ENCODE results near the gene ZNF521.

The ZNF521 gene

GRCh38 chr18:25077038-25077943, 274.7 kb downstream of the ZNF521 start:
- Histone ChIP-seq H3K4me3 (ENCODE audit: low read length) (no peak overlapping the region), H3K9me3 (ENCODE audit: insufficient read depth, low read depth, low read length) (no peaks in the 10 kb centered on the region), H3K9ac (ENCODE audit: low read depth, low read length) (no peak overlapping the region), H3K4me1 (ENCODE audit: insufficient read depth, low read length) (peaks cover 32% of the 10 kb centered on the region), H3K36me3 (ENCODE audit: insufficient read depth, low read depth, low read length) (no peaks in the 10 kb centered on the region), H3K27ac (ENCODE audit: low read length) (no peak overlapping the region), H3K27me3 (ENCODE audit: insufficient read depth, low read length) (no peaks in the 10 kb centered on the region)

DNA sequence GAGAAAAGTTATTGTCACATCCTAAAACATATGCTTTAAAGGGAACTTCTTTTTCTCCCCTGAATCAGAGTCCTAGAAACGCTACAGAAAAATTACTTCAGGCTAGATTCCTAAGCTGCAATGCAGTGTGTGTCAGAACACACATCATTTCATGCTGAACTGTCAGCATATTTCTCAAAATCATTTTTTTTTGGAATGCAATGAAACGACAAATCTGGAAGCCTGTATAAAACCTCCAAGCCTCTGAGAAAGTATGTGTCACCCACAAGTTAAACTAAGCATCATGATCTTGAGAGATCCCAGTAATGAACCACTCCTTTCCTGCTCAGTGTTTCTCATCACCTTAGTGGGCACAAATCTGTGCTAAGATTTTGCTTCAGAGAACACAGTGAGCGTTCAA, 276.2 kb downstream of the ZNF521 start:
- Histone ChIP-seq H3K9ac (ENCODE audit: low read depth, low read length) (no peak overlapping the region), H3K4me1 (ENCODE audit: insufficient read depth, low read length) (peaks cover 32% of the 10 kb centered on the region), H3K27me3 (ENCODE audit: insufficient read depth, low read length) (no peaks in the 10 kb centered on the region), H3K9me3 (ENCODE audit: insufficient read depth, low read depth, low read length) (no peaks in the 10 kb centered on the region), H3K36me3 (ENCODE audit: insufficient read depth, low read depth, low read length) (no peaks in the 10 kb centered on the region), H3K4me3 (ENCODE audit: low read length) (no peak overlapping the region), H3K27ac (ENCODE audit: low read length) (no peak overlapping the region)

GRCh38 chr18:25075331-25075730, 276.6 kb downstream of the ZNF521 start:
- Histone ChIP-seq H3K4me1 (ENCODE audit: insufficient read depth, low read length) (peaks cover 32% of the 10 kb centered on the region), H3K4me3 (ENCODE audit: low read length) (no peak overlapping the region), H3K27ac (ENCODE audit: low read length) (no peak overlapping the region)

GRCh38 chr18:25074925-25075324, 277.0 kb downstream of the ZNF521 start:
- Histone ChIP-seq H3K27me3 (ENCODE audit: insufficient read depth, low read length) (no peaks in the 10 kb centered on the region), H3K27ac (ENCODE audit: low read length) (no peak overlapping the region)

More at GRCh38 chr18:25075331-25075730, 276.6 kb downstream of the ZNF521 start:
- no peaks in the 10 kb centered on the region for H3K9me3 ChIP-seq (ENCODE audit: insufficient read depth, low read depth, low read length)
- H3K9ac ChIP-seq (ENCODE audit: low read depth, low read length): no peak overlapping the region
- no peaks in the 10 kb centered on the region for H3K27me3 ChIP-seq (ENCODE audit: insufficient read depth, low read length)
- H3K36me3 ChIP-seq (ENCODE audit: insufficient read depth, low read depth, low read length): no peaks in the 10 kb centered on the region

DNA sequence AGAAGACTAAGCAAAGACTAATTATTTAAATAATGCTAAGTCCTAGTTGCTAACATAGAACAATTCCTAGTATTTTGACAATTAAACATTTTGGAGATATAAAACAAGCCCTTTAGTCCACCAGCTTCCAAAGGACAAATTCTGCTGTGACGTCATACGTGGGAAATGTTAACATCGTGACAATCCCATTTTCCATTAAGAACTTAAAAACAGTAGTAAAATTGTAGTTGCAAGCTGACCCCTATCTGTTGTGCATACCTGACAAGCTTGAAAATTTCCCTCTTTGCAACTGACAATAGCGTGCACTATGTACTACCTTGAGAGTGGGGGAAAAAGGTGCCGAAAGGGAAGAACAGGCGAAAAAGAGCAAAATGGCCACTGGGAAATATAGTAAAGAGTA, 279.8 kb downstream of the ZNF521 start:
- H3K4me1 ChIP-seq (ENCODE audit: insufficient read depth, low read length): peaks cover 30% of the 10 kb centered on the region
- no peaks in the 10 kb centered on the region for H3K27me3 ChIP-seq (ENCODE audit: insufficient read depth, low read length)
- H3K27ac ChIP-seq (ENCODE audit: low read length): no peak overlapping the region
- H3K9me3 ChIP-seq (ENCODE audit: insufficient read depth, low read depth, low read length): no peaks in the 10 kb centered on the region
- no peak overlapping the region for H3K9ac ChIP-seq (ENCODE audit: low read depth, low read length)
- H3K36me3 ChIP-seq (ENCODE audit: insufficient read depth, low read depth, low read length): no peaks in the 10 kb centered on the region
- no peak overlapping the region for H3K4me3 ChIP-seq (ENCODE audit: low read length)

More at GRCh38 chr18:25074925-25075324, 277.0 kb downstream of the ZNF521 start:
- Histone ChIP-seq H3K36me3 (ENCODE audit: insufficient read depth, low read depth, low read length) (no peaks in the 10 kb centered on the region), H3K9me3 (ENCODE audit: insufficient read depth, low read depth, low read length) (no peaks in the 10 kb centered on the region), H3K9ac (ENCODE audit: low read depth, low read length) (no peak overlapping the region), H3K4me1 (ENCODE audit: insufficient read depth, low read length) (peaks cover 32% of the 10 kb centered on the region), H3K4me3 (ENCODE audit: low read length) (no peak overlapping the region)

GRCh38 chr18:25067275-25068025, 284.5 kb downstream of the ZNF521 start:
- Histone ChIP-seq H3K4me1 (ENCODE audit: insufficient read depth, low read length) (no peaks in the 10 kb centered on the region), H3K27ac (ENCODE audit: low read length) (no peak overlapping the region), H3K9me3 (ENCODE audit: insufficient read depth, low read depth, low read length) (no peaks in the 10 kb centered on the region), H3K4me3 (ENCODE audit: low read length) (no peak overlapping the region), H3K36me3 (ENCODE audit: insufficient read depth, low read depth, low read length) (no peaks in the 10 kb centered on the region), H3K9ac (ENCODE audit: low read depth, low read length) (no peak overlapping the region), H3K27me3 (ENCODE audit: insufficient read depth, low read length) (no peaks in the 10 kb centered on the region)

DNA sequence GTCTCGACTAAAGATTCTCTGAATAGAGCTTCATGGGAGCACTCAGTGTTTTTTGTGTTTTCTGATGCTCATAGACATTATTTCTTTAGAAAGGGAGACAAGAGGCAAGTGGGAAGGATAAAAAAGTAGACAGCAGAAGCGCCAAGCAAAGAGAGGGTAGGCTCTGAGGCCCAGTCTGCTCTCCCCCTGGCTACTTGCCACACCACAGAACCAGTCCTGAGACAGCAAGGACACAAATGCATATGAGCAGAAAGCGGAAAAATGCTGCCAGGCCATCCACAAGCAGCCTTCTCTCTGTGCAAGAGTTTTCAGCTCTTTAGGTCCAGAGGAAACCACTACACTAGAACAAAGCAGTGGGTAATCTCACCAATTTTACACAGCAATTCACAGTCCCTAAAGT, 285.4 kb downstream of the ZNF521 start:
- no peak overlapping the region for H3K9ac ChIP-seq (ENCODE audit: low read depth, low read length)
- H3K9me3 ChIP-seq (ENCODE audit: insufficient read depth, low read depth, low read length): no peaks in the 10 kb centered on the region
- no peak overlapping the region for H3K27ac ChIP-seq (ENCODE audit: low read length)
- H3K4me3 ChIP-seq (ENCODE audit: low read length): no peak overlapping the region
- H3K27me3 ChIP-seq (ENCODE audit: insufficient read depth, low read length): no peaks in the 10 kb centered on the region
- H3K36me3 ChIP-seq (ENCODE audit: insufficient read depth, low read depth, low read length): no peaks in the 10 kb centered on the region
- no peaks in the 10 kb centered on the region for H3K4me1 ChIP-seq (ENCODE audit: insufficient read depth, low read length)

DNA sequence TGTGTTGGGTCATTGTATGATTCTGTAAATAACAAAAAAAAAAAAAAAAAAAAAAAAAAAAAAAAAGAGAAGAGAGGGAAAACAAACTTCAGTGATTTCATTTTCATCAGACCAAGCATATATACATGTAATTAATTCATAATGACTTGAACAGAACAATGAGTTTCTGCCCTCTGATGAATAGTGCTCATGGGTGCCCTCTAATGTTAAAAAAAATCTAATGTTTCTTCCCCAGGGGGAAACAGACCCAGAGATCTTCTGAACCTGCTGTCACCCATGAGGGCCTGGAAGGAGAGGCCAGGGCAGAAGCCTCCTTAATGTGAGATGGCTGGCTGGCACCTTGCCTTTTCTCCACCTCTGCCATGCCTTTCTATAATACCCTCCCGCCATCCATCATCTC, 289.2 kb downstream of the ZNF521 start:
- H3K4me1 ChIP-seq (ENCODE audit: insufficient read depth, low read length): no peaks in the 10 kb centered on the region
- no peaks in the 10 kb centered on the region for H3K9me3 ChIP-seq (ENCODE audit: insufficient read depth, low read depth, low read length)
- no peaks in the 10 kb centered on the region for H3K36me3 ChIP-seq (ENCODE audit: insufficient read depth, low read depth, low read length)
- no peaks in the 10 kb centered on the region for H3K27me3 ChIP-seq (ENCODE audit: insufficient read depth, low read length)
- H3K9ac ChIP-seq (ENCODE audit: low read depth, low read length): no peak overlapping the region
- H3K4me3 ChIP-seq (ENCODE audit: low read length): no peak overlapping the region
- H3K27ac ChIP-seq (ENCODE audit: low read length): no peak overlapping the region

GRCh38 chr18:25061395-25061794, 290.6 kb downstream of the ZNF521 start:
- Histone ChIP-seq H3K27ac (ENCODE audit: low read length) (no peak overlapping the region), H3K27me3 (ENCODE audit: insufficient read depth, low read length) (no peaks in the 10 kb centered on the region; the same call in 1 of the 2 replicates), H3K9me3 (ENCODE audit: insufficient read depth, low read depth, low read length) (no peaks in the 10 kb centered on the region), H3K4me3 (ENCODE audit: low read length) (no peak overlapping the region), H3K9ac (ENCODE audit: low read depth, low read length) (no peak overlapping the region), H3K36me3 (ENCODE audit: insufficient read depth, low read depth, low read length) (no peaks in the 10 kb centered on the region), H3K4me1 (ENCODE audit: insufficient read depth, low read length) (no peaks in the 10 kb centered on the region)

DNA sequence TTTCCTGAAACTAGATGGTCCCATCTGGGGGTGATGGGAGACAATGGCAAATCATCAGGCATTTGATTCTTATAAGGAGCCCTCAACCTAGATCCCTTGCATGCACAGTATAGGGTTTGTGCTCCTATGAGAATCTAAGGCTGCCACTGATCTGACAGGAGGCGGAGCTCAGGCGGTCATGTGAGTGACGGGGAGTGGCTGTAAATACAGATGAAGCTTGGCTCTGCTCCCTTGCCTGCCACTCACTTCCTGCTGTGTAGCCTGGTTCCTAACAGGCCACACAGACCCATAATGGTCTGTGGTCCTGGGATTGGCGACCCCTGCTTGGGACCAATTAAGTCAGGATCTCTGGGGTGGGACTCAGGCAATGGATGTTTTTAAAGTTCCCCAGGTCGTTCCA, 293.4 kb downstream of the ZNF521 start:
- Histone ChIP-seq H3K36me3 (ENCODE audit: insufficient read depth, low read depth, low read length) (no peaks in the 10 kb centered on the region), H3K4me3 (ENCODE audit: low read length) (no peak overlapping the region), H3K9ac (ENCODE audit: low read depth, low read length) (no peak overlapping the region), H3K27me3 (ENCODE audit: insufficient read depth, low read length) (peaks cover 16% of the 10 kb centered on the region; the same call in 1 of the 2 replicates), H3K9me3 (ENCODE audit: insufficient read depth, low read depth, low read length) (no peaks in the 10 kb centered on the region), H3K27ac (ENCODE audit: low read length) (no peak overlapping the region), H3K4me1 (ENCODE audit: insufficient read depth, low read length) (no peaks in the 10 kb centered on the region)

DNA sequence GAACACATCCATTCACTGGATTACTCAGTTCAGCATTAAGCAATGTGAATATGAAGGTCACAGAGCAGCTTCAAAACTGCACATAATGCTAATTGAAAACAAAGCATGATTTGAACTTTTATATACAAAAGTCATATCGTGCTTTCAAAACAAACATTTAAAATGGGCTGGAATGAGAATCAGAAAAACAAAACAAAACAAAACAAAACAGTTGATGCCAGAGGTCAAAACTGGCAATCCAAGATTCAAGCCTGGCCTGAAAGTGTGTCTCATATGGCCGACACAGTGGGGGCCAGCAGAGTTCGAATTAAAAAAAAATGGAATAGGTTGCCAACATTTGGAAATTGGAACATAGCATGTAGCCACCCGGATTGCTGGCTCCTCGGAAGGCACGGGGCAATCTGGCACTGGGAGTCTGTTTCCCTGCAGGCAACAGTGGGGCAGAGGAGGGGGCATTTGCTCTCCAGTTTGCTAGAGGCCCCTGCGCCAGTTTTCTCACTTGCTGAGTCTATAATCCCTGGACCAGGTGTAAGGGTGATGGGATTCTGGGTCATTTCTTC, 294.4 kb downstream of the ZNF521 start:
- H3K36me3 ChIP-seq (ENCODE audit: insufficient read depth, low read depth, low read length): no peaks in the 10 kb centered on the region
- no peak overlapping the region for H3K27ac ChIP-seq (ENCODE audit: low read length)
- no peaks in the 10 kb centered on the region for H3K9me3 ChIP-seq (ENCODE audit: insufficient read depth, low read depth, low read length)
- H3K27me3 ChIP-seq (ENCODE audit: insufficient read depth, low read length): peaks cover 26% of the 10 kb centered on the region; the same call in 1 of the 2 replicates
- no peak overlapping the region for H3K4me3 ChIP-seq (ENCODE audit: low read length)
- no peaks in the 10 kb centered on the region for H3K4me1 ChIP-seq (ENCODE audit: insufficient read depth, low read length)
- no peak overlapping the region for H3K9ac ChIP-seq (ENCODE audit: low read depth, low read length)
